Dorsolateral prefrontal cortex (tissue), 118 donors: ENCODE data around the gene CES5A. TPM values are rescaled to one million over a fixed set of nuclear protein-coding genes. Genes with fewer than 3 reads are reported as not detected.

Experiments
- total RNA-seq, 120 experiments: library from RNA; stranded (reverse); gene quantifications; one replicate each; pipeline versions ENCODE4 v1.2.3 to v1.2.4, GENCODE V29; 2022

Gene CES5A
- total RNA-seq, 120 experiments from 2014 or later, result 0.19 to 2.4 (median 0.76) TPM; not detected in 13

Other genes starting within 250 kb of the CES5A start
- under 1 TPM in 17 of 120 experiments, not detected in 103; 0.14 to 0.44 (median 0.28) TPM for gene SLC6A2, start 219.4 kb downstream of the CES5A start, total RNA-seq
- gene CES1, start 42.3 kb downstream of the CES5A start, total RNA-seq, result 10 to 100 TPM in 4 of 120 experiments, 1 to 10 TPM in 82, under 1 TPM in 25, not detected in 9; 0.22 to 14.7 (median 1.7) TPM